Stomach (tissue), 9 donors: ENCODE data around the gene SHF. TPM values are rescaled to one million over a fixed set of nuclear protein-coding genes. Genes with fewer than 3 reads are reported as not detected.

ENCODE experiments used
- DNase-seq, 2 donors: peaks; one replicate each; pipeline versions ENCODE4 v3.0.0 to v3.0.0-alpha.2; 2013 to 2019
- H3K27ac ChIP-seq, 5 donors: fragments of 200-600 bp in 4 of 5; sonication (generic) in 4 of 5; one replicate each; pipeline ENCODE4 v1.5.1; 2013 to 2019; ENCODE audit warnings: mild to moderate bottlenecking in 1 of 5, moderate library complexity in 1 of 5
- H3K27me3 ChIP-seq, 3 donors: fragments of 200-600 bp; sonication (generic); one replicate each; pipeline ENCODE4 v1.5.1; 2017 to 2019; ENCODE audit warnings: mixed run types in 1 of 3
- H3K36me3 ChIP-seq, 4 donors: fragments of 200-600 bp; sonication (generic); 1 replicate in 3 of 4; 2 replicates in 1 of 4; pipeline ENCODE4 v1.5.1; 2016 to 2019
- H3K4me1 ChIP-seq, 4 donors: fragments of 200-600 bp; sonication (generic); one replicate each; pipeline ENCODE4 v1.5.1; 2016 to 2019
- H3K4me3 ChIP-seq, 4 donors: fragments of 200-600 bp; sonication (generic) in 3 of 4; one replicate each; pipeline ENCODE4 v1.5.1; 2016 to 2019; ENCODE audit warnings: mild to moderate bottlenecking in 1 of 4
- H3K9me3 ChIP-seq, 4 donors: fragments of 200-600 bp; sonication (generic); one replicate each; pipeline ENCODE4 v1.5.1; 2016 to 2019
- EP300 ChIP-seq: sonication (generic); formaldehyde crosslinking; IDR thresholded peaks from one replicate; pipeline ENCODE4 v1.6.1; 2017; ENCODE audit warnings: antibody characterized with exemption
- POLR2A ChIP-seq, 4 donors: fragments of 450-650 bp; IDR thresholded peaks; one replicate each; pipeline ENCODE4 v1.6.1; 2016; ENCODE audit warnings: antibody characterized with exemption in 4 of 4, control low read depth in 2 of 4, mild to moderate bottlenecking in 1 of 4, moderate library complexity in 1 of 4
- POLR2AphosphoS5 ChIP-seq, 3 donors: sonication (generic); formaldehyde crosslinking; IDR thresholded peaks; one replicate each; pipeline ENCODE4 v1.6.1; 2016; ENCODE audit warnings: antibody characterized with exemption in 3 of 3
- WGBS, 5 donors: extraction: QIAGEN DNeasy Blood & Tissue Kit in 3 of 5; methylation state at CpG; one replicate each; pipeline versions ENCODE4 v1.1.5 to v1.1.7; 2013 to 2018; 5-methylcytosine and 5-hydroxymethylcytosine counted together
- intact Hi-C: fragments of 100-400 bp; cut with DNase I; formaldehyde crosslinking; loops from one replicate; pipeline ENCODE4 v1.15.1; 2023; ENCODE audit warnings: low total_unique reads
- polyA plus RNA-seq, 3 donors: library from polyadenylated mRNA; stranded (reverse); fragments of 200-250 nt; gene quantifications; one replicate each; pipeline ENCODE4 v1.2.3, GENCODE V29; 2013
- total RNA-seq, 5 donors: library from RNA; depleted of rRNA; stranded (reverse); fragments of >200 nt; gene quantifications; one replicate each; pipeline versions ENCODE4 v1.1.0 to v1.2.3, GENCODE V29; 2014 to 2016
- TF ChIP-seq, protein P1 (sequence below), 7 experiments: fragments of 450-650 bp in 4 of 7; fragments of 200-600 bp in 3 of 7; sonication (generic) in 3 of 7; IDR thresholded peaks; one replicate each; pipeline ENCODE4 v1.5.1; 2016 to 2019; ENCODE audit warnings: antibody characterized with exemption in 7 of 7, control low read depth in 2 of 7, mild to moderate bottlenecking in 1 of 7
- donor health status: healthy with polysubstance abuse.
- donor health status: Bipolar disorder and iron deficiency.
- donor health status: healthy.

SHF gene
- total and polyA plus RNA-seq, 8 donors: 0.43 to 15.9 (median 6.1) TPM

DNA sequence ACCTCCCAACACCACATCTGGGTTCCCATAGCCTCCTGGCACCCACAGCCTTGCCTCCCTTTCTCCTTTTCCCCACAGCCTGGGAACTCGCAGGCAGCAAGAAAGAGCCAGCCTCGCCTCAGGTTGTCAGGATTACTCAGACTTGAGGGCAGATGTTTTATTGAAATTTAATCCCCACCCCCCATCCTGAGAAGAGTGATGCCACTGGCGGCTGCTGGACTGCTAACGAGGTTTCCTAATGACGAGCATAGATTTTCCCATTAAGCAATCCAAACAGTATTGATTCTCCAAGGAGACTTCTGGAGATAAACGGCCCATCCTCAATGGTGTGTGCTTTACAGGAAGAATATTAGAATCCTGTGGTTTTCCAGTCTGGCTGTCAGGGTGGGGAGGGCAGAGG lies 13.7 kb downstream of the SHF start:
- H3K27me3 ChIP-seq: no peaks in the 10 kb centered on the region
- no peak overlapping the region for H3K27ac ChIP-seq
- 84 to 92% (median 88%) methylated on average over 6 of the region's 6 CpGs for WGBS, 5 donors
- TF ChIP-seq POLR2AphosphoS5 (IDR thresholded peaks at IDR 0.05): no peak
- TF ChIP-seq, protein P1, sequence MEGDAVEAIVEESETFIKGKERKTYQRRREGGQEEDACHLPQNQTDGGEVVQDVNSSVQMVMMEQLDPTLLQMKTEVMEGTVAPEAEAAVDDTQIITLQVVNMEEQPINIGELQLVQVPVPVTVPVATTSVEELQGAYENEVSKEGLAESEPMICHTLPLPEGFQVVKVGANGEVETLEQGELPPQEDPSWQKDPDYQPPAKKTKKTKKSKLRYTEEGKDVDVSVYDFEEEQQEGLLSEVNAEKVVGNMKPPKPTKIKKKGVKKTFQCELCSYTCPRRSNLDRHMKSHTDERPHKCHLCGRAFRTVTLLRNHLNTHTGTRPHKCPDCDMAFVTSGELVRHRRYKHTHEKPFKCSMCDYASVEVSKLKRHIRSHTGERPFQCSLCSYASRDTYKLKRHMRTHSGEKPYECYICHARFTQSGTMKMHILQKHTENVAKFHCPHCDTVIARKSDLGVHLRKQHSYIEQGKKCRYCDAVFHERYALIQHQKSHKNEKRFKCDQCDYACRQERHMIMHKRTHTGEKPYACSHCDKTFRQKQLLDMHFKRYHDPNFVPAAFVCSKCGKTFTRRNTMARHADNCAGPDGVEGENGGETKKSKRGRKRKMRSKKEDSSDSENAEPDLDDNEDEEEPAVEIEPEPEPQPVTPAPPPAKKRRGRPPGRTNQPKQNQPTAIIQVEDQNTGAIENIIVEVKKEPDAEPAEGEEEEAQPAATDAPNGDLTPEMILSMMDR (IDR thresholded peaks at IDR 0.05): no peak
- no peak for TF ChIP-seq EP300
- no peak for TF ChIP-seq POLR2A (IDR thresholded peaks at IDR 0.05)
- intact Hi-C loops: no loop called here
- H3K4me1 ChIP-seq: peaks cover 0 to 5% (median under 1%) of the 10 kb centered on the region in 4 donors
- peaks cover 0 to 34% (median 27%) of the 10 kb centered on the region in 4 donors for H3K36me3 ChIP-seq
- no peaks in the 10 kb centered on the region for H3K9me3 ChIP-seq
- DNase-seq: no peak
- no peak overlapping the region for H3K4me3 ChIP-seq

DNA sequence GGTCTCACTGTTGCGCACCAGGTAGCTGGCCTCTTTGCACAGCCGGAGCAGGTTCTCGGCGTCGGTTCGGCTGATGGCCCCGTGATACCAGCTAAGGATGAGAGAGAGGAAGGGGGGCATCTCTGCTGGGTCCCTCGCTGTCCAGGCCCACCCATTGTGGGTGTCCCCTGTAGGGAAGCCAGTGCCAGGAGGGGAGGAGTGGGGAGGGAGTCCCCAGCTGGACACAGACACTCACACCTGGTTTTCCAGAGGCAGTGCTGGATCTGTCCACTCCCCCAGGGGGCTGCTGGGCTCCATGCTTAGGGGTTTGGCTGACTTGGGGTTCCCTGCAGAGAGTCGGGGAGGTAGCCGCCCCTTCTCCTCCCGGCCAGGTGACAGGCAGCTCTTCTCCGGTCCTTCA lies 15.9 kb downstream of the SHF start:
- intact Hi-C loops: no loop called here
- Histone ChIP-seq H3K4me1 (peaks cover 0 to 23% (median 10%) of the 10 kb centered on the region in 4 donors), H3K27ac (no peak overlapping the region), H3K27me3 (no peaks in the 10 kb centered on the region), H3K9me3 (no peaks in the 10 kb centered on the region), H3K36me3 (peaks cover 0 to 34% (median 27%) of the 10 kb centered on the region in 4 donors), H3K4me3 (no peak overlapping the region)
- WGBS, 5 donors: 91 to 97% (median 96%) methylated on average over 5 to 12 of the region's 12 CpGs
- TF ChIP-seq POLR2AphosphoS5 (IDR thresholded peaks at IDR 0.05) (no peak), EP300 (no peak), POLR2A (IDR thresholded peaks at IDR 0.05) (no peak)
- TF ChIP-seq, protein P1 (IDR thresholded peaks at IDR 0.05): no peak
- no peak for DNase-seq

DNA sequence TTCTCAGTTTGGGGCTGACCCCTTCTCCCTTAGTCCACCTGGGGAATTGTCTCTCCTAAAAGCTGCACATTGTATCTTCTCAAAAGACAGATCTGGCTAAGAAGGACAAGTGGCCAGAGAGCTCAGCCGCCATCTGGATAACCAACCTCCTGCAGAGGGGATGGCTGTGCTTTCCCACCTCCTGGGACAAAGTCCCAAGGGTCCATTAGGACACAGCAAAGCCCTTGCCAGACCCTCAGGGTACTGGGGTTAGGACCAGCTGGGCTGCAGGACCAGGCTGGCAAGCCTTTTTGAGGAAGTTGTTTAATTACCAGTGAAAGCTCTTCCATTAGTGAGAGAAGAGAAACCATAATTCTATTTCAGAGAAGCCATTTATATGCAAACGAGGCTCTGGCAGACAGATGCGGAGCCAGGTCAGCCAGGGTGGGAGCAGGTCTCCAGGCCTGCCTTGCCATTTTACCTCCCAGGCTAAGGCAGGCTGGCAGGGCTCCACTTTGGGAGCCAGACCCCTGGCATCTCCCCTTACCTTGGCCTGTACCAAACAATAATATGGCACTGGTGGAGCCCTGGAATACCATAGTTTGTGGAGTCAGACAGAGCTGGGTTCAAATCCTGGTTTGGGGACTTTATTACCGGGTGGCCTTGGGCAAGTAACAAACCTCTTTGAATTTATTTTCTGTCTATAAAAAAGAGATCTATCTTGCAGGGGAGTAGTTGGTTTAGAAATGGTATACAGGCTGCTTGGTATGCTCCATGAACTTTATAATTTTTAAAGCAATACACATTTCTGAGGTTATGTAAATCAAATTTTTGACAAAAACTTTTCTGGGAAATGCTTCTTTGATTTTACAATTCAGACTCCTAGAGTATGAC lies 17.9 kb downstream of the SHF start:
- intact Hi-C loops: no loop called here
- WGBS, 5 donors: 67 to 79% (median 76%) methylated on average over 4 of the region's 4 CpGs

More for the DNA sequence above, 17.9 kb downstream of the SHF start:
- no peak for DNase-seq
- Histone ChIP-seq H3K4me3 (no peak overlapping the region), H3K27me3 (no peaks in the 10 kb centered on the region), H3K36me3 (peaks cover 0 to 34% (median 21%) of the 10 kb centered on the region in 4 donors), H3K27ac (peak overlapping the region in 2 of 5 donors; percentile 59 to 97), H3K9me3 (no peaks in the 10 kb centered on the region), H3K4me1 (peaks cover 14 to 42% (median 22%) of the 10 kb centered on the region in 4 donors)
- TF ChIP-seq POLR2AphosphoS5 (IDR thresholded peaks at IDR 0.05) (no peak), EP300 (no peak), POLR2A (IDR thresholded peaks at IDR 0.05) (no peak)
- TF ChIP-seq, protein P1 (IDR thresholded peaks at IDR 0.05): no peak
